Measurements from ENCODE around the gene NUDT1.
A peak's percentile ranks its signal among the peaks of the same experiment; 100 is the strongest.

NUDT1 gene

DNA sequence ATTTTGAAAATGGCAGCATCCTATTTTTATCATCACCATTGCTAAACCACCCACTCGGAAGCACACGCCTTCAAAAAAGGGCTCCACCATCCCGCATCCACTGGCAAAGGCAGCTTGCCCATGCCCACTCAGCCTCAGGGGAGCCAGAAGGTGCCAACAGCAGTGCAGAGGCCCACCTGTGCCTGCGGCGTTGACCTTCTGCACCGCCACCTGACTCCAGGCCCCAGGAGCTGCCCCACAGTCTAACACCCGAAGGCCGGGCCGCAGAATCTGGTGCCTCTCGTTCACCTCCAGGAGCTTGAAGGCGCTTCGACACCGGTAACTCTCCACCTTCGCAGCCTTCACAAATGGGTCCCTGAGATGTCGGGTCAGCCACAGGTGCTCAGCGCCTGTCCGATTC is 2.8 kb upstream of the NUDT1 start:
- no peak for FAIRE-seq
- DNase-seq (ENCODE audit: insufficient read length, low spot score) = no peak
- TF ChIP-seq, protein P1, sequence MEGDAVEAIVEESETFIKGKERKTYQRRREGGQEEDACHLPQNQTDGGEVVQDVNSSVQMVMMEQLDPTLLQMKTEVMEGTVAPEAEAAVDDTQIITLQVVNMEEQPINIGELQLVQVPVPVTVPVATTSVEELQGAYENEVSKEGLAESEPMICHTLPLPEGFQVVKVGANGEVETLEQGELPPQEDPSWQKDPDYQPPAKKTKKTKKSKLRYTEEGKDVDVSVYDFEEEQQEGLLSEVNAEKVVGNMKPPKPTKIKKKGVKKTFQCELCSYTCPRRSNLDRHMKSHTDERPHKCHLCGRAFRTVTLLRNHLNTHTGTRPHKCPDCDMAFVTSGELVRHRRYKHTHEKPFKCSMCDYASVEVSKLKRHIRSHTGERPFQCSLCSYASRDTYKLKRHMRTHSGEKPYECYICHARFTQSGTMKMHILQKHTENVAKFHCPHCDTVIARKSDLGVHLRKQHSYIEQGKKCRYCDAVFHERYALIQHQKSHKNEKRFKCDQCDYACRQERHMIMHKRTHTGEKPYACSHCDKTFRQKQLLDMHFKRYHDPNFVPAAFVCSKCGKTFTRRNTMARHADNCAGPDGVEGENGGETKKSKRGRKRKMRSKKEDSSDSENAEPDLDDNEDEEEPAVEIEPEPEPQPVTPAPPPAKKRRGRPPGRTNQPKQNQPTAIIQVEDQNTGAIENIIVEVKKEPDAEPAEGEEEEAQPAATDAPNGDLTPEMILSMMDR (IDR thresholded peaks at IDR 0.05; ENCODE audit: insufficient read depth, missing control alignments) = no peak

DNA sequence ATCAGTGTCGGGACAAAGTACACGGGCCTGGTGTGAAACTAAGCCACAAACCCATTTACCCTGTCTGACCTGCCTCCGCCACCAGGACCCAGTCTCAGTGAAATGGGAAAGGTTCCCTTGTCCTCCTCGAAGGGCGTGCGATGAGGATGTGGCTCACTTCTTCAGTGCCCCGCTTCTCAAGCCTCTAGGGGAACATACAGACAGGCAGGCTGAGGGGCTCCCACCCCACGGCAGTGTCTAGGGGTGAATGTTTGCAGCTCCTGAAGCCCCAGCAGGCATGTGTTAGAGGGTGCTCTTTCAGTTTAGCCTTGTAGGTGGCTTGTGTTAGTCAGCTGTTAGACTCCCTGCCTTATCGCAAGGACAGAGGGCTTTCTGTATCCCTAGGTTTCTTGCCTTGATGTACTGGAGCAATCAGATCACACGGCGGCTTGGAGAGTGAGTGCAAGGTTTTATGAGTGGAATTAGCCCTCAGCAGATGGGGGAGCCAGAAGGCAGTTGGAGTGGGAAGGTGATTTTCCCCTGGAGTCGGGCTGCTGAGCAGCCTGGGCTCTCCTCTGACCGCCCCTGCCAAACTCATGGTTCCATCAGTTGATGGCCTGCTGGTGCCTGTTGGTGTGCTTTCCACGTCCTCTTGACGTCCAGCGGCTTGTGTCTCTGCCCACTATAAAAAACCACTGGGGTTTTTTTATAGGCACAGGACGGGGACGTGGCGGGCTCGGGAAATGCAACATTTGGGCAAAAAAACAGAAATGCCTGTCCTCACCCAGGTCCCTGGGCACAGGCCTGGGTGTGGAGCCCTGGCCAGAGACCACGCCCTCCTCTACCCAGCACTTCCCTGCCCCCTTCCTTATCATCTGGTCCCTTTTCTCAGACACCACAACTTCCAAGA is 759 bp downstream of the NUDT1 start:
- no peak for FAIRE-seq
- no peak for DNase-seq (ENCODE audit: insufficient read length, low spot score)
- TF ChIP-seq, protein P1 (IDR thresholded peaks at IDR 0.05; ENCODE audit: insufficient read depth, missing control alignments) = no peak

DNA sequence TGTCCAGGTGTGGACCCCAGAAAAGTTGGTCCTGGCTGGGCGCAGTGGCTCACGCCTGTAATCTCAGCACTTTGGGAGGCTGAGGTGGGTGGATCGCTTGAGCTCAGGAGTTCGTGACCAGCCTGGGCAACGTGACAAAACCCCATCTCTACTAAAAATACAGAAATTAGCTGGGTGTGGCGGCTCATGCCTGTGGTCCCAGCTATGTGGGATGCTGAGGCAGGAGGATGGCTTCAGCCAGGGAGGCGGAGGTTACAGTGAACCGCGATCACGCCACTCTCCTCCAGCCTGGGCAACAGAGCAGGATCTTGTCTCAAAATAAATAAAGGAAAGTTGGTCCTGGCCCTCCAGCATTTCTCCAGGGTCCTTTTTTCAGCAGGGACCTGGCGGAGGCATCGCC is 1.4 kb downstream of the NUDT1 start:
- TF ChIP-seq, protein P1 (IDR thresholded peaks at IDR 0.05; ENCODE audit: insufficient read depth, missing control alignments) = no peak
- DNase-seq (ENCODE audit: insufficient read length, low spot score) (no peak), FAIRE-seq (no peak)

DNA sequence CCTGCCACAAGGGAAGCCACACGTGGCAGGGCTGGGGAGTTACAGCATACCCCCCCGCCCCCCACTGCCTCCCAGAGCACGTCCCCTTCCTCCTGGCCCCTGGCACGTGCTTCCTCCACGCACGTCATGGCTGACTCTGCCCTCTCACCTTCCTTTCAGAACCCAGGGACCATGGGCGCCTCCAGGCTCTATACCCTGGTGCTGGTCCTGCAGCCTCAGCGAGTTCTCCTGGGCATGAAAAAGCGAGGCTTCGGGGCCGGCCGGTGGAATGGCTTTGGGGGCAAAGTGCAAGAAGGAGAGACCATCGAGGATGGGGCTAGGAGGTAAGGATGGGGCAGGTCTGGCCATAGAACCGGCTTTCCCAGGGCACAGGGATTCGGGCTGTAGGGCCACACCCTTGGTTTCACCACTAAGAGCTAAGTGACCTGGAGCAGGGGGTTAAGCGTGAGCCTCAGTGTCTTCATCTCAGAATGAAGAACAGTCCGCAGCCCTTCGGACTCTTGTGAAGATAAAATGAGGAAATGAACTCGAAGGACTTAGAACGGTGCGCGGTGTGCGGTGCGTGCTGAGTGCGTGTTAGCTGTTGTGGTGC is 2.5 kb downstream of the NUDT1 start:
- TF ChIP-seq, protein P1 (IDR thresholded peaks at IDR 0.05; ENCODE audit: insufficient read depth, missing control alignments) = no peak
- no peak for FAIRE-seq
- no peak for DNase-seq (ENCODE audit: insufficient read length, low spot score)

DNA sequence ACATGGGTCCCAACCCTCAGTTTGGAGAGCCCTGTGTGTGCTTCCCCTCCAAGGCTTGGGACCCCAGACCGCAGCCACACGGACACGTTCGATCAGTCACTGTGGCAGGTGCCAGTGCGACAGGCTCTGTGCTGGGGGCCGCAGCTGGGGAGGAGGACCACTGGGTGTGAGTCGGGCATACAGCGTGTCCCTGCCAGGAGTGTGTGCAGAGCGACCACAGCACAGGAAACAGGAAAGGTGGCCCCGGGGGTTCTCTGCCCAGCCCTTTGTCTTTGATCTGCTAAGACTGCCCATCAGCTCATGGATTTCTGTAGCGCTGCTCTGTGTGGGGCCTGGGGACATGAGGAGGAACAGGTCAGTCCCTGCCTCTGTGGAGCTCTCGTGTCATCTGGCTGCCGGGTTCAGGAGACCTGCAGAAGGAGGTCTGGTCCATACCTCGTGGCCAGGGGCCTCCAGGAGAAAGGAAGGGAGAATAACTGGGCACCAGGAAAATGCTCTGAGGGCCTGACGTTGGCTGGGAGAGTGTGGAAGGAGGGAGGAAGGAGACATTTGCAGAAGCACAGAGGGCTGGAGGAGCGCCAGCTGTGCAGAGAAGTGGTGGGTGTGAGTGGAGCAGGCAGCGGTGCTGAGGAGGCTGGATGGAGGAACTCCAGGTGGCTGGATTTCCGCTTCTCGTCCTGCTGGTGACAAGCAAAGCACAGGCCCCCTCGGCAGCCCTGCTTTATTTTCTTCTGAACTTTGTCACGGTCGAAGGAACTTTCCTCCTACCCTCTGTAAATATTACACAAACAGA is 4.1 kb downstream of the NUDT1 start:
- DNase-seq (ENCODE audit: insufficient read length, low spot score) (no peak), FAIRE-seq (no peak)
- TF ChIP-seq, protein P1 (IDR thresholded peaks at IDR 0.05; ENCODE audit: insufficient read depth, missing control alignments) = no peak

DNA sequence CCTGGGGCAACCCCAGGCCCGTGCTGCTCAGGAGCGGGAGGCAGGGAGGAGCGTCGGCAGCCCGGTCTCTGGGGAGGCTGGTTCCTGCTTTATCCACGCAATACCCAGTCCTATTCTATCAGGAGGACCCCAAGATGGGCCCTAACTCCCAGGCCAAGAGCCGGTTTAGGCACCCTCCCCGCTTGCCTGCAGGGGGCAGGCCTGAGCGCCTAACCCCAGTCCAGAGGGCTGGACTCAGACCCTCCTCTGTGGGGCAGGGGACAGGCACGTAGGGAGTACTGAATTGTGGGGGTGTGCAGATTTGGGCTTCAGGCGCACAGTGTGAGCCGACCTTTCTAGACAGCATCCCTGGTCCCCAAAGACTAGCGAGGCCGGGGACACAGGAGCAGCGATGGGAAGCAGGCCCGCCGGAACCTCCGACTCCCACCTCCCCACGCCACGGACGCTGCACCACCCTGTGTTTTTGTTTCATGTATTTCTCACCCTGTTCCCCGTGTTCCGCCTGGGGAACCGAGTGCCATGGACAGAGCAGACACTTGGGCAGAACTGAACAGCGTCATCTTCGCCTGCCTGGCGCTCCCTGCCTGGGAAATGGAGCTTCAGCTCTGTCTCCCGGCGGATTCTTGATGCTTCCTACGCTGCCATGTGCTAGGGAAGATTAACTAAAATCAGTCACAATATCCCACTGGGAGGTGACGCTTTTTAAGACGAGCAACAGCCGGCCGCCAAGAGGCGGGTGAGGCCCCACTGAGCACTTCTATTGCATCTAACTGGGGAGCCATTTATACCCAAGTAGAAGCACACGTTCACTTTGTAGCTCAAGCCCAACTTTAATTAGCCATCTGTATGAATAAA is 5.3 kb downstream of the NUDT1 start:
- DNase-seq (ENCODE audit: insufficient read length, low spot score) (peak; percentile 74), FAIRE-seq (no peak)
- TF ChIP-seq, protein P1 (IDR thresholded peaks at IDR 0.05; ENCODE audit: insufficient read depth, missing control alignments) = peak; percentile 76
